Measurements from ENCODE around the gene FAM9C. TPM values are rescaled to one million over a fixed set of nuclear protein-coding genes. Genes with fewer than 3 reads are reported as not detected.
"Not testable (repeated sequence)": the region's sequence is repeated elsewhere in the genome, so short reads cannot be mapped to it uniquely, and the experiment has no call there.

The FAM9C gene
- total RNA-seq, 1 donor from 2014 or later, result not detected

GRCh38 chrX:13084611-13085010 lies 40.2 kb upstream of the FAM9C start:
- Histone ChIP-seq H3K27me3 (ENCODE audit: control insufficient read depth, insufficient read depth, low read length) (no peaks in the 10 kb centered on the region), H3K36me3 (ENCODE audit: control insufficient read depth, insufficient read depth, low read length) (no peaks in the 10 kb centered on the region), H3K4me3 (ENCODE audit: low read depth, low read length) (no peak overlapping the region)
- TF ChIP-seq CTCF (IDR thresholded peaks at IDR 0.05; ENCODE audit: insufficient read depth, low read length, poor library complexity, severe bottlenecking), result no peak
- DNase-seq (ENCODE audit: low read depth), result no peak

- not testable (repeated sequence) for H3K36me3 ChIP-seq (ENCODE audit: control insufficient read depth, insufficient read depth, low read length); H3K4me3 ChIP-seq (ENCODE audit: low read depth, low read length); H3K27me3 ChIP-seq (ENCODE audit: control insufficient read depth, insufficient read depth, low read length); DNase-seq (ENCODE audit: low read depth)
These were observed 39.4 kb upstream of the FAM9C start for GRCh38 chrX:13083755-13084326.

- Histone ChIP-seq H3K36me3 (ENCODE audit: control insufficient read depth, insufficient read depth, low read length) (no peaks in the 10 kb centered on the region), H3K4me3 (ENCODE audit: low read depth, low read length) (no peak overlapping the region), H3K27me3 (ENCODE audit: control insufficient read depth, insufficient read depth, low read length) (no peaks in the 10 kb centered on the region)
- DNase-seq (ENCODE audit: low read depth), result no peak
- TF ChIP-seq CTCF (IDR thresholded peaks at IDR 0.05; ENCODE audit: insufficient read depth, low read length, poor library complexity, severe bottlenecking), result no peak
These were observed 38.0 kb upstream of the FAM9C start for GRCh38 chrX:13082206-13083065.

GRCh38 chrX:13081395-13082205 lies 37.2 kb upstream of the FAM9C start:
- no peak for TF ChIP-seq CTCF (IDR thresholded peaks at IDR 0.05; ENCODE audit: insufficient read depth, low read length, poor library complexity, severe bottlenecking)
- no peak for DNase-seq (ENCODE audit: low read depth)
- no peak overlapping the region for H3K4me3 ChIP-seq (ENCODE audit: low read depth, low read length)
- no peaks in the 10 kb centered on the region for H3K36me3 ChIP-seq (ENCODE audit: control insufficient read depth, insufficient read depth, low read length)
- no peaks in the 10 kb centered on the region for H3K27me3 ChIP-seq (ENCODE audit: control insufficient read depth, insufficient read depth, low read length)

- no peak overlapping the region for H3K4me3 ChIP-seq (ENCODE audit: low read depth, low read length)
- H3K27me3 ChIP-seq (ENCODE audit: control insufficient read depth, insufficient read depth, low read length), result no peaks in the 10 kb centered on the region
- TF ChIP-seq CTCF (IDR thresholded peaks at IDR 0.05; ENCODE audit: insufficient read depth, low read length, poor library complexity, severe bottlenecking), result no peak
- DNase-seq (ENCODE audit: low read depth), result no peak
- no peaks in the 10 kb centered on the region for H3K36me3 ChIP-seq (ENCODE audit: control insufficient read depth, insufficient read depth, low read length)
These were observed 35.8 kb upstream of the FAM9C start for GRCh38 chrX:13080128-13080795.
